Astrocyte (in vitro differentiated cells and primary cell): ENCODE data around the gene PKP3. TPM values are rescaled to one million over a fixed set of nuclear protein-coding genes. Genes with fewer than 3 reads are reported as not detected.

ENCODE experiments used
- DNase-seq: peaks from one replicate; pipeline ENCODE4 v3.0.0-alpha.2; 2010; ENCODE audit warnings: low read depth
- FAIRE-seq: peaks from 2 replicates; lab custom pipeline; 2011; peaks lifted over from hg19 to GRCh38; lab: Jason Lieb, UNC
- H2AFZ ChIP-seq: 2 replicates; pipeline ENCODE4 v1.6.0; 2012; ENCODE audit warnings: low read depth, low read length, inconsistent platforms
- H3K27ac ChIP-seq: 2 replicates; pipeline ENCODE4 v1.5.1; 2011; ENCODE audit warnings: low read depth, low read length, inconsistent platforms
- H3K27me3 ChIP-seq: 2 replicates; pipeline ENCODE4 v1.6.0; 2011; ENCODE audit warnings: low read length, inconsistent platforms; ENCODE audit not compliant: insufficient read depth
- H3K36me3 ChIP-seq: 2 replicates; pipeline ENCODE4 v1.5.1; 2011; ENCODE audit warnings: low read length, inconsistent platforms; ENCODE audit not compliant: insufficient read depth
- H3K4me1 ChIP-seq: 2 replicates; pipeline ENCODE4 v1.5.1; 2011; ENCODE audit warnings: low read length, inconsistent platforms; ENCODE audit not compliant: insufficient read depth
- H3K4me2 ChIP-seq: 2 replicates; pipeline ENCODE4 v1.6.0; 2012; ENCODE audit warnings: low read length, inconsistent platforms
- H3K4me3 ChIP-seq: 2 replicates; pipeline ENCODE4 v1.5.1; 2011; ENCODE audit warnings: low read depth, mild to moderate bottlenecking, low read length, inconsistent platforms; ENCODE audit not compliant: insufficient read depth
- H3K79me2 ChIP-seq: 2 replicates; pipeline ENCODE4 v1.6.0; 2012; ENCODE audit warnings: mild to moderate bottlenecking, low read length, inconsistent platforms; ENCODE audit not compliant: insufficient read depth
- H3K9ac ChIP-seq: 2 replicates; pipeline ENCODE4 v1.6.0; 2012; ENCODE audit warnings: mild to moderate bottlenecking, low read length, inconsistent platforms
- H3K9me3 ChIP-seq: 2 replicates; pipeline ENCODE4 v1.5.1; 2012; ENCODE audit warnings: low read depth, mild to moderate bottlenecking, low read length, inconsistent platforms; ENCODE audit not compliant: insufficient read depth
- H4K20me1 ChIP-seq: 2 replicates; pipeline ENCODE4 v1.6.0; 2012; ENCODE audit warnings: low read length, inconsistent platforms; ENCODE audit not compliant: insufficient read depth
- H3K27ac Mint-ChIP-seq: one replicate; pipeline ENCODE4 v1.8.0; 2021; ENCODE audit warnings: mild to moderate bottlenecking, mixed read lengths; ENCODE audit not compliant: unreplicated experiment
- H3K27me3 Mint-ChIP-seq: one replicate; pipeline ENCODE4 v1.8.0; 2021; ENCODE audit warnings: low read depth, mixed read lengths; ENCODE audit not compliant: unreplicated experiment
- H3K36me3 Mint-ChIP-seq: one replicate; pipeline ENCODE4 v1.8.0; 2021; ENCODE audit warnings: low read depth, mixed read lengths; ENCODE audit not compliant: unreplicated experiment
- H3K4me1 Mint-ChIP-seq: one replicate; pipeline ENCODE4 v1.8.0; 2021; ENCODE audit warnings: low read depth, mixed read lengths; ENCODE audit not compliant: unreplicated experiment
- H3K4me3 Mint-ChIP-seq: one replicate; pipeline ENCODE4 v1.8.0; 2021; ENCODE audit warnings: mild to moderate bottlenecking, moderate library complexity, mixed read lengths; ENCODE audit not compliant: unreplicated experiment
- H3K9me3 Mint-ChIP-seq: one replicate; pipeline ENCODE4 v1.8.0; 2021; ENCODE audit warnings: mild to moderate bottlenecking, mixed read lengths; ENCODE audit not compliant: unreplicated experiment
- CTCF ChIP-seq: IDR thresholded peaks from 2 replicates; pipeline ENCODE4 v1.5.1; 2011; ENCODE audit warnings: low read depth, mild to moderate bottlenecking, inconsistent platforms, low read length, moderate library complexity; ENCODE audit not compliant: insufficient read depth
- EZH2 ChIP-seq: IDR thresholded peaks from 2 replicates; pipeline ENCODE4 v1.6.1; 2012; ENCODE audit warnings: mild to moderate bottlenecking, low read length, inconsistent platforms; ENCODE audit not compliant: insufficient read depth
- total RNA-seq: library from RNA; stranded (reverse); gene quantifications from 2 replicates; pipeline ENCODE4 v1.2.1, GENCODE V29; 2021

PKP3 gene
- total RNA-seq, 1 donor from 2014 or later = 2.1 TPM

- Histone ChIP-seq H3K4me1 (peaks cover 15% of the 10 kb centered on the region), H2AFZ (no peak overlapping the region), H3K79me2 (no peaks in the 10 kb centered on the region), H3K4me2 (peak overlapping the region; percentile 67), H3K4me3 (no peak overlapping the region), H3K36me3 (no peaks in the 10 kb centered on the region), H4K20me1 (no peaks in the 10 kb centered on the region), H3K9me3 (no peaks in the 10 kb centered on the region), H3K27me3 (peaks cover 5% of the 10 kb centered on the region), H3K9ac (no peak overlapping the region), H3K27ac (no peak overlapping the region)
- TF ChIP-seq EZH2 (no peak), CTCF (no peak)
- peaks cover 27% of the 10 kb centered on the region for H3K27me3 Mint-ChIP-seq
- no peak overlapping the region for H3K27ac Mint-ChIP-seq
- no peak overlapping the region for H3K4me3 Mint-ChIP-seq
- FAIRE-seq (no peak), DNase-seq (no peak)
- H3K36me3 Mint-ChIP-seq = no peaks in the 10 kb centered on the region
- H3K9me3 Mint-ChIP-seq = no peaks in the 10 kb centered on the region
- peaks cover 4% of the 10 kb centered on the region for H3K4me1 Mint-ChIP-seq
These were observed 21.6 kb downstream of the PKP3 start for GRCh38 chr11:415640-416041.

DNA sequence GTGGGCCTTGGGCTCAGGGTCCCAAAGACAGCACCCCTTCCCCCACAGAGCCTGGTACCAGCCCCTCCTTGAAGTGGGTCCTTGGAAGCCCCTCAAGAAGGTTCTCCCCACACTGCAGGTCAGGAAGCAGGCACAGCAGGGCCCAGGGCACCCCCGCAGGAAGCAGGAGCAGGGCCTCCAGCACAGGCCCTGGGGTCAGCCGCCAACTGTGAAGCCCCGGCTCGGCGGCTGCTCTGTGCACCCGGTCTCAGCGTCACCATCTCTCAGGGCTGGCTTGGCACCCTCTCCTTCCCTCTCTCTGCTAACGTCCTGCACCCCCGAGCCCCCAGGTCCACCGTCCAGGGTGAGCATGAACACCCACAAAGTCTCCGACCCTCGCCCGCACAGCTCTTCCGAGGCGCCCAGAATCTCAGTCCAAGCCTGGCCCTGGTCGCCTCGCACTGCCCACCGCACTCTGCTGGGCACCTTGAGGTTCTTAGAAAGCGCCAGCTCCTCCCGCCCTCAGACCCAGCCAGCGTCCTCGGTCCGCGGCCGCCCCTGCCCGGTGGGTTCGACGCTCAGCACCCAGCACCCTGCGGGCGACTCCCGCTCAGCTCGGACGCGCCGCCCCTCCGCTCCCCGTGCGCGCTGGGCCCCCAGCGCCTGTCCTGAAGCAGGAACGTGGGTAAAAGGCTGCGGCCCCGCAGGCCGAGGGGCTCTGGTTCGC is 22.2 kb downstream of the PKP3 start:
- Histone ChIP-seq H3K79me2 (no peaks in the 10 kb centered on the region), H3K4me3 (peak overlapping the region; percentile 33), H4K20me1 (no peaks in the 10 kb centered on the region), H3K36me3 (no peaks in the 10 kb centered on the region), H2AFZ (peak overlapping the region; percentile 60), H3K27ac (no peak overlapping the region), H3K4me1 (peaks cover 15% of the 10 kb centered on the region), H3K9me3 (no peaks in the 10 kb centered on the region), H3K9ac (no peak overlapping the region), H3K27me3 (peaks cover 5% of the 10 kb centered on the region), H3K4me2 (peak overlapping the region; percentile 81)
- no peak overlapping the region for H3K27ac Mint-ChIP-seq
- no peak for FAIRE-seq
- H3K4me1 Mint-ChIP-seq = peaks cover 4% of the 10 kb centered on the region
- no peaks in the 10 kb centered on the region for H3K9me3 Mint-ChIP-seq
- peaks cover 27% of the 10 kb centered on the region for H3K27me3 Mint-ChIP-seq
- no peak for DNase-seq
- no peaks in the 10 kb centered on the region for H3K36me3 Mint-ChIP-seq
- TF ChIP-seq EZH2 (no peak), CTCF (no peak)
- H3K4me3 Mint-ChIP-seq = peak overlapping the region; percentile 54
